ENCODE data around the gene MBOAT1.
"Not testable (repeated sequence)": the region's sequence is repeated elsewhere in the genome, so short reads cannot be mapped to it uniquely, and the experiment has no call there.

MBOAT1 gene

DNA sequence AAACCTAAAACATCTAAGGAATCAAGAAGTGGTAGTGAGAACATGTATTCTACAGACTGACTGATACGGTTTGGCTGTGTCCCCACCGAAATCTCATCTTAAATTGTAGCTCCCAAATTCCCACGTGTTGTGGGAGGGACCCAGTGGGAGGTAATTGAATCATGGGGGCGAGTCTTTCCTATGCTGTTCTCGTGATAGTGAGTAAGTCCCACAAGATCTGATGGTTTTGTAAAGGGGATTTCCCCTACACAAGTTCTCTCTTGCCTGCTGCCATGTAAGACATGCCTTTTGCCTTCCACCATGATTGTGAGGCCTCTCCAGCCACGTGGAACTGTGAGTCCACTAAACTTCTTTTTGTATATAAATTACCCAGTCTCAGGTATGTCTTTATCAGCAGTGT, 65.4 kb downstream of the MBOAT1 start:
- H3K9me3 ChIP-seq (ENCODE audit: control insufficient read depth in 1 of 2, low read length in 2 of 2); H3K4me1 ChIP-seq (ENCODE audit: control insufficient read depth in 1 of 2, insufficient read depth in 2 of 2, low read length in 2 of 2); H3K4me3 ChIP-seq (ENCODE audit: low read depth in 1 of 2, low read length in 2 of 2); H3K27me3 ChIP-seq (ENCODE audit: control insufficient read depth in 1 of 2, insufficient read depth in 2 of 2, low read length in 2 of 2); H3K27ac ChIP-seq (ENCODE audit: low read depth, low read length); H3K9ac ChIP-seq (ENCODE audit: low read depth in 1 of 2, low read length in 2 of 2): not testable (repeated sequence)
- H3K36me3 ChIP-seq (ENCODE audit: control insufficient read depth in 1 of 2, insufficient read depth in 2 of 2, low read length in 2 of 2): peaks cover 23 to 35% of the 10 kb centered on the region in 2 donors

DNA sequence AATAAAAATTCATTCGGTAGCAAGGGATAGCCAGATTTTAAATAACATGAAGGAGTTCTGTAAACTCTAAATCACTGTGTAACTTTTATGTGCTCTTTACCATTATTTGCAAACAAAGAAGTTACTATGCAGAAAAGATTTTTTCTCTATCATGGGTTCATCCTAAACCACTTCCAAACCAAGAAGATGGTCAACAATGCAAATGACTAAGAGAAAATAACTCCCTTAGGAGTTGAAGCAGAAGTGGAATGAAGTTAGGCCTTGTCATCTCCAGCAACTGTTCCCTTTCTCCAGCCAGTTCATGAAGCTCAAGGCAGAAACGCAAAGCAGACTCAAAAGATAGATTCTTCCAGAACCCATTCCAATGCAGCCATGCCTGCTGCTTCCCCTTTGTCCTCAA, 66.0 kb downstream of the MBOAT1 start:
- Histone ChIP-seq H3K9me3 (ENCODE audit: control insufficient read depth in 1 of 2, low read length in 2 of 2) (no peaks in the 10 kb centered on the region), H3K27ac (ENCODE audit: low read depth, low read length) (no peak overlapping the region), H3K4me3 (ENCODE audit: low read depth in 1 of 2, low read length in 2 of 2) (no peak overlapping the region), H3K27me3 (ENCODE audit: control insufficient read depth in 1 of 2, insufficient read depth in 2 of 2, low read length in 2 of 2) (no peaks in the 10 kb centered on the region), H3K36me3 (ENCODE audit: control insufficient read depth in 1 of 2, insufficient read depth in 2 of 2, low read length in 2 of 2) (peaks cover 23 to 39% of the 10 kb centered on the region in 2 donors), H3K9ac (ENCODE audit: low read depth in 1 of 2, low read length in 2 of 2) (no peak overlapping the region), H3K4me1 (ENCODE audit: control insufficient read depth in 1 of 2, insufficient read depth in 2 of 2, low read length in 2 of 2) (no peaks in the 10 kb centered on the region)

DNA sequence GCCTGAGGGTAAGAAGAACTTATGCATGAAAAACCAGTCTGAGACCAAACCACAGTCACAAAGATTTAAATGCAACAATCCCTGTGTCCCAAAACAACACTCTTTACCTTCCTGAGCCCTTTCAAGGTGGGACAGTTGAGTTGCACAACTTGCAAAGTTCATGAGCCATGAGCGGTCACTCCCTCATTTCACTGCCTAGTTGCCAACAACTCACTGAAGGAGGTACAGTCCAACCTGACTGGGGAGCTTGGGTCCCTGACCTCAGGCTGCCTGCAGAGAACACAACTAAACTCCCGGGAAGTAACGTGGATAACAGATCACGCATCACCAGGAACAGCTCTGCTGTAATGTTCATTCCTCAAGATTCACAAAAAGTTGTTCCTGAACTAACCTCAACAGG, 69.4 kb downstream of the MBOAT1 start:
- Histone ChIP-seq H3K9ac (ENCODE audit: low read depth in 1 of 2, low read length in 2 of 2) (no peak overlapping the region), H3K9me3 (ENCODE audit: control insufficient read depth in 1 of 2, low read length in 2 of 2) (no peaks in the 10 kb centered on the region), H3K27ac (ENCODE audit: low read depth, low read length) (no peak overlapping the region), H3K4me3 (ENCODE audit: low read depth in 1 of 2, low read length in 2 of 2) (no peak overlapping the region), H3K36me3 (ENCODE audit: control insufficient read depth in 1 of 2, insufficient read depth in 2 of 2, low read length in 2 of 2) (peaks cover 26 to 48% of the 10 kb centered on the region in 2 donors), H3K4me1 (ENCODE audit: control insufficient read depth in 1 of 2, insufficient read depth in 2 of 2, low read length in 2 of 2) (no peaks in the 10 kb centered on the region), H3K27me3 (ENCODE audit: control insufficient read depth in 1 of 2, insufficient read depth in 2 of 2, low read length in 2 of 2) (no peaks in the 10 kb centered on the region)

DNA sequence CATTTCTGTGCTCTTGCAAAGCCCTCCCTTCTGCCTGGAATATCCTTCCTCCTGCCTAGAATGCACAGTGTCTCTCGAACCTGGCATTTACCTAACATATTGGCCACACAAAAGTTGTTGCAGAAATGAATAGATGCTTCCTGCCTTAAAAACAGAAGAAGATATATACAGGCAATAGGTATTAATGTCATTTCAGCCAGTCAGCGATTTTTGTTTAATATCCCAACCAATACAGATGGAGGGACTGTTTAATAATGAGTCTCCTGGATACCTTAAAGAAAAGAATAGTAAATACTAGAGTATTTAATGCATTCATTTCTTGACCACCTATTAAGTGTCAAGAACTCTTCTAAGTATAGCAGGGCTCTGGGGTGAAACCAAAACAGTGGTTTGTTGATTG, 70.3 kb downstream of the MBOAT1 start:
- no peaks in the 10 kb centered on the region for H3K4me1 ChIP-seq (ENCODE audit: control insufficient read depth in 1 of 2, insufficient read depth in 2 of 2, low read length in 2 of 2)
- no peaks in the 10 kb centered on the region for H3K27me3 ChIP-seq (ENCODE audit: control insufficient read depth in 1 of 2, insufficient read depth in 2 of 2, low read length in 2 of 2)
- H3K27ac ChIP-seq (ENCODE audit: low read depth, low read length): no peak overlapping the region
- H3K9me3 ChIP-seq (ENCODE audit: control insufficient read depth in 1 of 2, low read length in 2 of 2): no peaks in the 10 kb centered on the region
- H3K36me3 ChIP-seq (ENCODE audit: control insufficient read depth in 1 of 2, insufficient read depth in 2 of 2, low read length in 2 of 2): peaks cover 26 to 44% of the 10 kb centered on the region in 2 donors
- no peak overlapping the region for H3K9ac ChIP-seq (ENCODE audit: low read depth in 1 of 2, low read length in 2 of 2)
- H3K4me3 ChIP-seq (ENCODE audit: low read depth in 1 of 2, low read length in 2 of 2): no peak overlapping the region

DNA sequence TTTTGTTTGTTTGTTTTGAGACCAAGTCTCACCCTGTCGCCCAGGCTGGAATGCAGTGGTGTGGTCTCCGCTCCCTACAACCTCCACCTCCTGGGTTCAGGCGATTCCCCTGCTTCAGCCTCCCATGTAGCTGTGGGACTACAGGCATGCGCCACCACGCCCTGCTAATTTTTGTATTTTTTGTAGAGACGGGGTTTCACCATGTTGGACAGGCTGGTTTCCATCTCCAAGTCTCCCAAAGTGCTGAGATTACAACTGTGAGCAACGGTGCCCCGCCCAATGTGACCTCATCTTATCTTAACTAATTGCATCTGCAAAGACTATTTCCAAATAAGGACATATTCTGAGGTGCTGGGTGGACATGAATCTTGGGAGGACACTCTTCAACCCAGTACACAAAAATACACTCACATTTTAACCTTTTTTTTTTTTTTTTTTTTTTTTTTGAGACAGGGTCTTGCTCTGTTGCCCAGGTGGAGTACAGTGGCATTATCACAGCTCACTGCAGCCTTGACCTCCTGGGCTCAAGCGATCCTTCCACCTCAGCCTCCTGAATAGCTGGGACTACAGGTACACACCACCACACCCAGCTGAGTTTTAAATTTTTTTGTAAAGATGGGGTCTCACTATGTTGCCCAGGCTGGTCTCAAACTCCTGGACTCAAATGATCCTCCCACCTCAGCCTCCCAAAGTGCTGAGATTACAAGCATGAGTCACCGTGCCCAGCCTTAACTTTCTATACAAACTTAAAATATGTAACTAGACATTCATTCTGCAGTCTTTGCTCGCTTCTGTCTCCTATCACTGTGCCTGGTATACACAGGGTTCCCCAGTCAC, 72.9 kb downstream of the MBOAT1 start:
- not testable (repeated sequence) for H3K27ac ChIP-seq (ENCODE audit: low read depth, low read length); H3K9ac ChIP-seq (ENCODE audit: low read depth in 1 of 2, low read length in 2 of 2); H3K9me3 ChIP-seq (ENCODE audit: control insufficient read depth in 1 of 2, low read length in 2 of 2); H3K4me3 ChIP-seq (ENCODE audit: low read depth in 1 of 2, low read length in 2 of 2); H3K27me3 ChIP-seq (ENCODE audit: control insufficient read depth in 1 of 2, insufficient read depth in 2 of 2, low read length in 2 of 2)
- Histone ChIP-seq H3K36me3 (ENCODE audit: control insufficient read depth in 1 of 2, insufficient read depth in 2 of 2, low read length in 2 of 2) (peaks cover 17 to 32% of the 10 kb centered on the region in 2 donors), H3K4me1 (ENCODE audit: control insufficient read depth in 1 of 2, insufficient read depth in 2 of 2, low read length in 2 of 2) (peaks cover 5 to 13% of the 10 kb centered on the region in 2 donors)

DNA sequence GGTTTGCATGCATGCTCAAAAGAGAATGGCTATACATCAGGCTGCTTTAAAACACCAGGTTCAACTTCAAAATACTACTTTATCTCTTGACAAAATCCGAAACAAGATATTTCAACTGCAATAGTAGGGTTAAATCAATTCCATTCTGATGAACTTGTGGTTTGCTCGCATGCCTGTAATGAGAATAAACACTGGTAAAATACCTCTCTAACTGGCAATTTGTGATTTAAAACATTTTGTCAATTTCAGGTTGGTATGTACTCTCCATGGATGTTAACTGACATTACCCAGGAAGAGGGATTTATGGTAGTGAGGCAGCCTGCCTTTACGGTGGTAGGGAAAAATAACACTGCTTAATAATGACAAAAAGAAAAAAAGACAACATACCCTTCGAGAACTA, 74.4 kb downstream of the MBOAT1 start:
- Histone ChIP-seq H3K4me1 (ENCODE audit: control insufficient read depth in 1 of 2, insufficient read depth in 2 of 2, low read length in 2 of 2) (peaks cover 5 to 13% of the 10 kb centered on the region in 2 donors), H3K27me3 (ENCODE audit: control insufficient read depth in 1 of 2, insufficient read depth in 2 of 2, low read length in 2 of 2) (no peaks in the 10 kb centered on the region), H3K27ac (ENCODE audit: low read depth, low read length) (no peak overlapping the region), H3K4me3 (ENCODE audit: low read depth in 1 of 2, low read length in 2 of 2) (no peak overlapping the region), H3K36me3 (ENCODE audit: control insufficient read depth in 1 of 2, insufficient read depth in 2 of 2, low read length in 2 of 2) (peaks cover 6 to 22% of the 10 kb centered on the region in 2 donors), H3K9ac (ENCODE audit: low read depth in 1 of 2, low read length in 2 of 2) (no peak overlapping the region), H3K9me3 (ENCODE audit: control insufficient read depth in 1 of 2, low read length in 2 of 2) (no peaks in the 10 kb centered on the region)

DNA sequence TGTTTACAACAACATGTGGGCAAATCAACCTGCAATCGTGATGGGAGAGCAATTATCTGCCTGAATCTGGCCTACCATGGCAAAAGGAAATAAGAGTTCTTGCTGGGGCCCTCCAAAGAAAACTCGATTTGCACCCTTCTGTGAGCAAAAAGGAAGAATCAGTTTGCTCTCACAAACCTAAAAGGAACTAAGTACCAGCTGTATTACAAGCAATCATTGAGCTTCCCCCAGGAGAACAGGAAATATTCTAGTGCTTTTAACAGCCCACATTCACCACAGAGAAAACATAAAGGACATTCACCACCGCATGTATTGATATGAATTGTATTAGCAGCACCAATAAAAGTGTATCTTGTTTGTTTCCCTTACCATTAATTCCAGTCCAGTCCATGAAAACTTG, 75.0 kb downstream of the MBOAT1 start:
- H3K4me3 ChIP-seq (ENCODE audit: low read depth in 1 of 2, low read length in 2 of 2): no peak overlapping the region
- no peak overlapping the region for H3K9ac ChIP-seq (ENCODE audit: low read depth in 1 of 2, low read length in 2 of 2)
- H3K27ac ChIP-seq (ENCODE audit: low read depth, low read length): no peak overlapping the region
- no peaks in the 10 kb centered on the region for H3K9me3 ChIP-seq (ENCODE audit: control insufficient read depth in 1 of 2, low read length in 2 of 2)
- peaks cover 5 to 13% of the 10 kb centered on the region in 2 donors for H3K4me1 ChIP-seq (ENCODE audit: control insufficient read depth in 1 of 2, insufficient read depth in 2 of 2, low read length in 2 of 2)
- H3K27me3 ChIP-seq (ENCODE audit: control insufficient read depth in 1 of 2, insufficient read depth in 2 of 2, low read length in 2 of 2): no peaks in the 10 kb centered on the region
- peaks cover 5 to 18% of the 10 kb centered on the region in 2 donors for H3K36me3 ChIP-seq (ENCODE audit: control insufficient read depth in 1 of 2, insufficient read depth in 2 of 2, low read length in 2 of 2)

DNA sequence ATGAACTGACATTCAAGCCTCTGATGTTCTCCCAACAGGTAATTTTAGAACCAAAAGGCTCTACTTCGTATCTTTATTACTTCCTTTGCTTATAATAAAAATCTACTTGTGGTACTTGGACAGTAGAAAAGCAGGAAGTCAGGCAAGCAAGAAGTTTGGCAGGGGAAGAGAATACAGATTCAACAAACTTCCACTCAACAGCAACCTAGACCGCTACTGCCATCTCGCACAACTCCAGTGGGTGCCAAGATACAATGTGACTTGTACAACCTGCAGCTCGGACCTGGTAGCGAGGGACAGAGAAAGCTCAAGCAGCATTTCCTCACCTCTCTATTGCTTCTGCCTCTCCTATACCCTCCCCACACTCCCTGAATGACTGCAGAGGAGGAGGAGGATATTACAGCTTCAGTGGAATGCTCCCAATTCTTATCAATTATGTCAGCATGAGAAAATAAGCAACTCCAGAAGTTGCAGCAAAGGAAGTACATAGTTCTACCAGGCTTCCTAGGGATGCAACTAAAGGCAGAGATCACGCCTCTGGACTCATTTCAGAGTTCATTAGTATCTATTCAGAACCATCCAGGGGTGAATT, 76.5 kb downstream of the MBOAT1 start:
- Histone ChIP-seq H3K4me1 (ENCODE audit: control insufficient read depth in 1 of 2, insufficient read depth in 2 of 2, low read length in 2 of 2) (peaks cover 5 to 17% of the 10 kb centered on the region in 2 donors), H3K9me3 (ENCODE audit: control insufficient read depth in 1 of 2, low read length in 2 of 2) (no peaks in the 10 kb centered on the region), H3K4me3 (ENCODE audit: low read depth in 1 of 2, low read length in 2 of 2) (no peak overlapping the region), H3K9ac (ENCODE audit: low read depth in 1 of 2, low read length in 2 of 2) (no peak overlapping the region), H3K36me3 (ENCODE audit: control insufficient read depth in 1 of 2, insufficient read depth in 2 of 2, low read length in 2 of 2) (peaks cover 5 to 11% of the 10 kb centered on the region in 2 donors), H3K27me3 (ENCODE audit: control insufficient read depth in 1 of 2, insufficient read depth in 2 of 2, low read length in 2 of 2) (no peaks in the 10 kb centered on the region), H3K27ac (ENCODE audit: low read depth, low read length) (no peak overlapping the region)

DNA sequence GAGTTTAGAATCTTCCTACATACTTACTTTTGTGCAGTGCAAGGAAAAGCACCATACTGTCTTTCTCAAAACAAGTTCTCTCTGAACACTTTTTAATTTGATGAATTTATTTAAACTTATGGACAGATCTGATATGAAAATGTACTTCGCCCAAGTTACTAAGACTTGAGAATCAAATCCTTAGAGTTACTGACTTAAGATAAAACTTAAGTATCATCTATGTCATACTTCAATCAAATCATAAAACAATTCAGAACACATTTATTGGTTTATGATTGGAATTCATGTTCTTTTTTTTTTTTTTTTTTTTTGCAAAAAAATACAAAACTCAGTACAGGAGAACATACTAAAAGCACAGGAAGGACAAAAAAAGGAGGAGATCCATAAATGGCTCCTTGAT, 77.7 kb downstream of the MBOAT1 start:
- no peaks in the 10 kb centered on the region for H3K9me3 ChIP-seq (ENCODE audit: control insufficient read depth in 1 of 2, low read length in 2 of 2)
- no peak overlapping the region for H3K9ac ChIP-seq (ENCODE audit: low read depth in 1 of 2, low read length in 2 of 2)
- no peaks in the 10 kb centered on the region for H3K27me3 ChIP-seq (ENCODE audit: control insufficient read depth in 1 of 2, insufficient read depth in 2 of 2, low read length in 2 of 2)
- no peak overlapping the region for H3K27ac ChIP-seq (ENCODE audit: low read depth, low read length)
- no peak overlapping the region for H3K4me3 ChIP-seq (ENCODE audit: low read depth in 1 of 2, low read length in 2 of 2)
- no peaks in the 10 kb centered on the region for H3K36me3 ChIP-seq (ENCODE audit: control insufficient read depth in 1 of 2, insufficient read depth in 2 of 2, low read length in 2 of 2)
- peaks cover 5 to 19% of the 10 kb centered on the region in 2 donors for H3K4me1 ChIP-seq (ENCODE audit: control insufficient read depth in 1 of 2, insufficient read depth in 2 of 2, low read length in 2 of 2)

DNA sequence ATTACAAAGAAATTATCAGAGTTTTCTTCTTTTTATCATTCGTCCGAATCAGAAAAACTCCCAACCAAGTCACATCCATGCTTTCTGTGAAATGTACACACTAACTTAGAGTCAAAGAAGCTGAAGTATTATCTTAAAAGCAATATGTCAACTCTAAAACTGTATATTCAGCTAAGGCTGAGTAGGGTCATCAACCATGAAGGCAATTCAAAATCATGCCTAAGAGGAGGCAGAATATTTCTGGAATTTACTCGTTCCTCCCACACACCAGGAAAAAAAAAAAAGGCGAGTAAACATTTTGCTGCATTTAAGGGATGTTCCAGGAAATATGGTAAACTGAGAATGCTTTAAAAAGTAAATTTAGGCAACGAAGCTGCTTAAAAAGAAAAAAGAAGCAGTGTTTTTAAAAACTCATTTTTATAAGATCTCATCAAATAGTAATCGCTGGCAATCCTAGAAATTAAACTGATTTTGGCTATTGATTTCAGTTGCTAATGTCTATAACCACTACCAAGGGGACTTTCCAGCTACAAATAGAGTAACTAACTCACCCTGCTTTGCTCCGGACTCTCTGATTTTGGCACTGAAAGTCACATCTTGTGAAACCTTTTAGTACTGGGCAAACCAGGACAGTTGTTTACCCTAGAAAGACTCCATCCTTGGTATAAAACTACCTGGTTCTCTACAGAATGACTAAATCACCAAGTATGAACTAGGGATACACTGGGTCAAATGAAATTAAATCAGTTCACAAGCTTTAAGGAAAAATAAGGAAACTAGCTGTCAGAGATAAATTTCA, 82.8 kb downstream of the MBOAT1 start:
- Histone ChIP-seq H3K27me3 (ENCODE audit: control insufficient read depth in 1 of 2, insufficient read depth in 2 of 2, low read length in 2 of 2) (no peaks in the 10 kb centered on the region), H3K27ac (ENCODE audit: low read depth, low read length) (no peak overlapping the region), H3K9me3 (ENCODE audit: control insufficient read depth in 1 of 2, low read length in 2 of 2) (no peaks in the 10 kb centered on the region), H3K36me3 (ENCODE audit: control insufficient read depth in 1 of 2, insufficient read depth in 2 of 2, low read length in 2 of 2) (peaks cover 8 to 14% of the 10 kb centered on the region in 2 donors), H3K4me1 (ENCODE audit: control insufficient read depth in 1 of 2, insufficient read depth in 2 of 2, low read length in 2 of 2) (peaks cover 6 to 19% of the 10 kb centered on the region in 2 donors), H3K9ac (ENCODE audit: low read depth in 1 of 2, low read length in 2 of 2) (no peak overlapping the region), H3K4me3 (ENCODE audit: low read depth in 1 of 2, low read length in 2 of 2) (no peak overlapping the region)

Measured in duodenal mucosa (tissue), 2 donors.